Erythroblast (primary cell): ENCODE data around the gene ITGA11.

Experiments used
- GATA1 ChIP-seq: IDR thresholded peaks from 2 replicates; pipeline ENCODE4 v1.6.1; 2011; ENCODE audit warnings: low read depth, mild to moderate bottlenecking, control low read depth, low read length, moderate library complexity
- POLR2A ChIP-seq: IDR thresholded peaks from 2 replicates; pipeline ENCODE4 v1.6.1; 2011; ENCODE audit warnings: mild to moderate bottlenecking, low read length

- TF ChIP-seq POLR2A (no peak), GATA1 (no peak)
Observed at GRCh38 chr15:68441045-68441743, 9.2 kb upstream of the ITGA11 start.
